ENCODE measurements around the gene ZNF429.
"Not testable (repeated sequence)": the region's sequence is repeated elsewhere in the genome, so short reads cannot be mapped to it uniquely, and the experiment has no call there.

Gene ZNF429

GRCh38 chr19:21505459-21506451, at the start of gene ZNF429:
Gene ZNF429, plus strand, starts transcription at chr19:21505602. Its CDS starts 170 bp downstream, at chr19:21505772.
- peak; percentile 93 for DNase-seq (ENCODE audit: low spot score)

- no peak for DNase-seq (ENCODE audit: low spot score)
Observed at GRCh38 chr19:21460686-21461085, 44.7 kb upstream of the ZNF429 start.

GRCh38 chr19:21462540-21462939, 42.9 kb upstream of the ZNF429 start:
- no peak for DNase-seq (ENCODE audit: low spot score)

- DNase-seq (ENCODE audit: low spot score), result peak; percentile 93
Observed at GRCh38 chr19:21463449-21464105, 41.8 kb upstream of the ZNF429 start.

- DNase-seq (ENCODE audit: low spot score), result no peak
Observed at GRCh38 chr19:21466627-21467026, 38.8 kb upstream of the ZNF429 start.

GRCh38 chr19:21468791-21469190, 36.6 kb upstream of the ZNF429 start:
- peak; percentile 26 for DNase-seq (ENCODE audit: low spot score)

DNA sequence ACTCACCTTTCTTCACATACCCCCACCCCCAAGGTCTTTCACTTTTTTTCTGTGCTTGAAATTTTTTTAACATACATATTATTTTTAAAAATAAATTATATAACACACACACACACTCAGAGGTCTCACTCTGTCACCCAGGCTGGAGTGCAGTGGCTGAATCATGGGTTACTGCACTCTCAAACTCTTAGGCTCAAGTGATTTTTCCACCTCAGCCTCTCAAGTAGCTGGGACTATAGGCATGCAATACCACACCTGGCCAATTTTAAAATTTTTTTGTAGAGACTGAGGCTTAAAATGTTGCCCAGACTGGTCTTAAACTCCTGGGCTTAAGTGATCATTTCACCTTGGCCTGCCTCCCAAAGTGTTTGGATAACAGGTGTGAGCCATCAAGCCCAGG, 32.9 kb upstream of the ZNF429 start:
- DNase-seq (ENCODE audit: low spot score), result no peak

DNA sequence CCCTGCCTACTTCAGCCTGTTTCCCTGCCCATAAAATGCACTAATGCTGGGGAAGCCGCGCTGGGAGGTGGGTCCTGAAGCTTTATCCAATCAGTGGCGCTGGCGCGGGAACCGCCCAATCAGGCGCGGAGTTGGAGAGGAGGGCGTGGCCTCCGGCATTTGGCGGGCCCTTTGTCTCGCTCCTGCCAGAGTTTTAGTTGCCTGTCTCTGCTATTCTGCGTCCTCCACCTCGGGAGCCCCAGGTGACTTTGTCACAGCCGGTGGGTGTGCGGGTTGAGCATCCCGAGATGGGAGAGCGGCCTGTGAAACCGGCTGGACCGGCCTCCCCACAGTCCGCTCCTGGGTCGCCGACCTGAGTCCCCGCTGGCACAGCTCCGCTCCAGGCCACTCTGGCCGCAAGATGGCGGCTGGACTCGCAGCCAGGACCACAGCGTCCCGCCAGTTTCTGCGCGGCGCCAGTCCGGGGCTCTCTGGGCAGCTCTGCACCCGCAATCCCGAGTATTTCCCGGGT, 30.7 kb upstream of the ZNF429 start:
- peak; percentile 87 for DNase-seq (ENCODE audit: low spot score)

DNA sequence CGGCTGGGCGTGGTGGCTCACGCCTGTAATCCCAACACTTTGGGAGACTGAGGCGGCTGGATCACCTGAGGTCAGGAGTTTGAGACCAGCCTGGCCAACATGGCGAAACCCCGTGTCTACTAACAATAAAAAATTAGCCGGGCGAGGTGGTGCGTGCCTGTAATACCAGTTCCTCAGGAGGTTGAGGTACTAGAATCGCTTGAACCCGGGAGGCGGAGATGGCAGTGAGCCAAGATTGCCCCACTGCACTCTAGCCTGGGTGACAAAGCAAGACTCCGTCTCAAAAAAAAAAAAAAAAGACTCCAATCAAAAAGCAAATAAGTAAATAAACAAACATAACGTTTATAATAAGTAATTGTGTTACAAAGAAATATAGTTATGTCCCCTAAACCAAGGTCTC, 23.0 kb upstream of the ZNF429 start:
- not testable (repeated sequence) for DNase-seq (ENCODE audit: low spot score)

GRCh38 chr19:21482863-21483276, 22.5 kb upstream of the ZNF429 start:
- peak; percentile 73 for DNase-seq (ENCODE audit: low spot score)

GRCh38 chr19:21483589-21484170, 21.7 kb upstream of the ZNF429 start:
- DNase-seq (ENCODE audit: low spot score), result peak; percentile 85

GRCh38 chr19:21484631-21485030, 20.8 kb upstream of the ZNF429 start:
- no peak for DNase-seq (ENCODE audit: low spot score)

- no peak for DNase-seq (ENCODE audit: low spot score)
Observed at GRCh38 chr19:21485926-21486325, 19.5 kb upstream of the ZNF429 start.

GRCh38 chr19:21487969-21488368, 17.4 kb upstream of the ZNF429 start:
- DNase-seq (ENCODE audit: low spot score), result no peak

- no peak for DNase-seq (ENCODE audit: low spot score)
Observed at GRCh38 chr19:21491146-21491545, 14.3 kb upstream of the ZNF429 start.

- DNase-seq (ENCODE audit: low spot score), result no peak
Observed at GRCh38 chr19:21492947-21493906, 12.2 kb upstream of the ZNF429 start.

GRCh38 chr19:21496876-21497275, 8.5 kb upstream of the ZNF429 start:
- DNase-seq (ENCODE audit: low spot score), result no peak

DNA sequence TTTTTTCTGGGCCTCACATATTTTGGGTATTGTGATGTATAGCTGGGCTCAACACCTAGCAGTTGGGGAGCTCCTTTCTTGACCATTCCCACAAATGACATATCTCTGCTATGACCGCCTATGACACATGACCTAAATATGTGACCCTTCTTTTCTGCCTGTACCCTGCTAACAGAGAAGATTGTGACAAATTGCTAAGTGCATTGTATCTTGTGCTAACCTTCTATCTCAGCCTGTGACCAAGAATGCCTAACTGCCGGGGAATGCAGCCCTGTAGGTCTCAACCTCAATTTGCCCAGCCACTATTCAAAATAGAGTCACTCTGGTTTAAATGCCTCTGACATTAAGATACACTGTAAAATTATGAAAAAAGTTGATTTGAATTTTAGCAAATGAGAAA, 6.8 kb upstream of the ZNF429 start:
- DNase-seq (ENCODE audit: low spot score), result no peak

DNA sequence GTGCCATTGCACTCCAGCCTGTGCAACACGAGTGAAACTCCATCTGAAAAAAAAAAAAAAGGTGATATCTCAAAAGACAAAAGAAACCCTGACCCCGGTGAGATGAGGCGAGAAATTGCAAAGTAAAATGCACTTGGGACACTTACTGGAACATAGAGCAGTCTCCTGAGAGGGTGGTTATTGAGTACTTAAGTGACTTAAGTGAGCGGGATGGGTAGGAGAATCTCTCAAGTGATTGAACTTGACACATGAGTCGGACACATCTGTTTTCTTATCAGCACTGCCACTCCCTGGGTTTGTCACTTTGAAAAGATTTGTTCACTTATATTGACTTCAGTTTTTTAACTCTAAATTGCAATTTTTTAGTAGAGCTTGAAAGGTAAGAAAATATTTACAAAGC, 2.8 kb downstream of the ZNF429 start:
- no peak for DNase-seq (ENCODE audit: low spot score)

DNA sequence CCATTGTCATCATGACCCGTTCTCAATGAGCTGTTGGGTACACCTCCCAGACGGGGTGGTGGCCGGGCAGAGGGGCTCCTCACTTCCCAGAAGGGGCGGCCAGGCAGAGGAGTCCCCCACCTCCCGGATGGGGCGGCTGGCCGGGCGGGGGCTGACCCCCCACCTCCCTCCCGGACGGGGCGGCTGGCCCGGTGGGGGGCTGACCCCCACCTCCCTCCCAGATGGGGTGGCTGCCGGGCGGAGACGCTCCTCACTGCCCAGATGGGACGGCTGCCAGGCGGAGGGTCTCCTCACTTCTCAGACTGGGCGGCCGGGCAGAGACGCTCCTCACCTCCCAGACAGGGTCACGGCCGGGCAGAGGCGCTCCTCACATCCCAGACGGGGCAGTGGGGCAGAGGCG, 5.7 kb downstream of the ZNF429 start:
- not testable (repeated sequence) for DNase-seq (ENCODE audit: low spot score)

GRCh38 chr19:21512609-21513008, 7.2 kb downstream of the ZNF429 start:
- not testable (repeated sequence) for DNase-seq (ENCODE audit: low spot score)
